Right lobe of liver (tissue), 4 donors: ENCODE results near the gene CACNA1C.
"Not testable (repeated sequence)": the region's sequence is repeated elsewhere in the genome, so short reads cannot be mapped to it uniquely, and the experiment has no call there.

Experiments used
- POLR2A ChIP-seq: fragments of 450-650 bp; IDR thresholded peaks from one replicate; pipeline ENCODE4 v1.6.1; 2017; ENCODE audit warnings: antibody characterized with exemption, mild to moderate bottlenecking
- TF ChIP-seq, protein P1 (sequence below), 4 donors: fragments of 200-600 bp in 3 of 4; fragments of 450-650 bp in 1 of 4; IDR thresholded peaks; one replicate each; pipeline versions ENCODE4 v1.5.1 to v1.8.0; 2016 to 2022; ENCODE audit warnings: antibody characterized with exemption in 4 of 4, mild to moderate bottlenecking in 2 of 4
- donor health status: DM: no; HTN: no; CAD: no.
- donor health status: DM: no; HTN: no; CAD: no.
- donor health status: DM: no; HTN: yes; CAD: no.

- TF ChIP-seq, protein P1, sequence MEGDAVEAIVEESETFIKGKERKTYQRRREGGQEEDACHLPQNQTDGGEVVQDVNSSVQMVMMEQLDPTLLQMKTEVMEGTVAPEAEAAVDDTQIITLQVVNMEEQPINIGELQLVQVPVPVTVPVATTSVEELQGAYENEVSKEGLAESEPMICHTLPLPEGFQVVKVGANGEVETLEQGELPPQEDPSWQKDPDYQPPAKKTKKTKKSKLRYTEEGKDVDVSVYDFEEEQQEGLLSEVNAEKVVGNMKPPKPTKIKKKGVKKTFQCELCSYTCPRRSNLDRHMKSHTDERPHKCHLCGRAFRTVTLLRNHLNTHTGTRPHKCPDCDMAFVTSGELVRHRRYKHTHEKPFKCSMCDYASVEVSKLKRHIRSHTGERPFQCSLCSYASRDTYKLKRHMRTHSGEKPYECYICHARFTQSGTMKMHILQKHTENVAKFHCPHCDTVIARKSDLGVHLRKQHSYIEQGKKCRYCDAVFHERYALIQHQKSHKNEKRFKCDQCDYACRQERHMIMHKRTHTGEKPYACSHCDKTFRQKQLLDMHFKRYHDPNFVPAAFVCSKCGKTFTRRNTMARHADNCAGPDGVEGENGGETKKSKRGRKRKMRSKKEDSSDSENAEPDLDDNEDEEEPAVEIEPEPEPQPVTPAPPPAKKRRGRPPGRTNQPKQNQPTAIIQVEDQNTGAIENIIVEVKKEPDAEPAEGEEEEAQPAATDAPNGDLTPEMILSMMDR (IDR thresholded peaks at IDR 0.05), result not testable (repeated sequence)
- not testable (repeated sequence) for TF ChIP-seq POLR2A
Observed at GRCh38 chr12:2135661-2136418, 83.1 kb downstream of the CACNA1C start.
